Measurements from ENCODE around the gene CYTH2. TPM values are rescaled to one million over a fixed set of nuclear protein-coding genes. Genes with fewer than 3 reads are reported as not detected.

Gene CYTH2
- total and polyA plus RNA-seq, 2 experiments from 2014 or later, result 41.1 to 60.4 TPM

- peak; percentile 56 for DNase-seq (ENCODE audit: low spot score)
- Histone ChIP-seq H3K79me2 (replicated peaks; ENCODE audit: insufficient read depth) (peaks cover 13% of the 10 kb centered on the region), H3K9me2 (ENCODE audit: insufficient read depth) (no peaks in the 10 kb centered on the region), H3K27ac (ENCODE audit: low read depth) (no peak overlapping the region), H3F3A (replicated peaks; ENCODE audit: low read depth) (peaks cover 22% of the 10 kb centered on the region), H3K27me3 (ENCODE audit: insufficient read depth) (peaks cover 30% of the 10 kb centered on the region), H3K4me2 (peak overlapping the region; percentile 66), H3K36me3 (ENCODE audit: insufficient read depth) (peaks cover 6% of the 10 kb centered on the region), H3K4me3 (peak overlapping the region; percentile 42; the same call in 1 of the 2 replicates), H3K4me1 (ENCODE audit: insufficient read depth) (peaks cover 22% of the 10 kb centered on the region), H2AFZ (no peak overlapping the region), H4K20me1 (replicated peaks; ENCODE audit: insufficient read depth) (peaks cover under 1% of the 10 kb centered on the region; the same call in 1 of the 2 replicates)
- Mint-ChIP-seq H3K9me3 (no peaks in the 10 kb centered on the region), H3K4me3 (peak overlapping the region; percentile 48; the same call in 2 of the 3 replicates), H3K4me1 (peaks cover 23% of the 10 kb centered on the region), H3K36me3 (ENCODE audit: low read depth) (peaks cover 21% of the 10 kb centered on the region), H3K27me3 (ENCODE audit: insufficient read depth, low read depth, poor library complexity) (peaks cover 23% of the 10 kb centered on the region), H3K27ac (no peak overlapping the region)
- ATAC-seq, result no peak; the same call in 2 of the 3 replicates
- TF ChIP-seq, protein P1, sequence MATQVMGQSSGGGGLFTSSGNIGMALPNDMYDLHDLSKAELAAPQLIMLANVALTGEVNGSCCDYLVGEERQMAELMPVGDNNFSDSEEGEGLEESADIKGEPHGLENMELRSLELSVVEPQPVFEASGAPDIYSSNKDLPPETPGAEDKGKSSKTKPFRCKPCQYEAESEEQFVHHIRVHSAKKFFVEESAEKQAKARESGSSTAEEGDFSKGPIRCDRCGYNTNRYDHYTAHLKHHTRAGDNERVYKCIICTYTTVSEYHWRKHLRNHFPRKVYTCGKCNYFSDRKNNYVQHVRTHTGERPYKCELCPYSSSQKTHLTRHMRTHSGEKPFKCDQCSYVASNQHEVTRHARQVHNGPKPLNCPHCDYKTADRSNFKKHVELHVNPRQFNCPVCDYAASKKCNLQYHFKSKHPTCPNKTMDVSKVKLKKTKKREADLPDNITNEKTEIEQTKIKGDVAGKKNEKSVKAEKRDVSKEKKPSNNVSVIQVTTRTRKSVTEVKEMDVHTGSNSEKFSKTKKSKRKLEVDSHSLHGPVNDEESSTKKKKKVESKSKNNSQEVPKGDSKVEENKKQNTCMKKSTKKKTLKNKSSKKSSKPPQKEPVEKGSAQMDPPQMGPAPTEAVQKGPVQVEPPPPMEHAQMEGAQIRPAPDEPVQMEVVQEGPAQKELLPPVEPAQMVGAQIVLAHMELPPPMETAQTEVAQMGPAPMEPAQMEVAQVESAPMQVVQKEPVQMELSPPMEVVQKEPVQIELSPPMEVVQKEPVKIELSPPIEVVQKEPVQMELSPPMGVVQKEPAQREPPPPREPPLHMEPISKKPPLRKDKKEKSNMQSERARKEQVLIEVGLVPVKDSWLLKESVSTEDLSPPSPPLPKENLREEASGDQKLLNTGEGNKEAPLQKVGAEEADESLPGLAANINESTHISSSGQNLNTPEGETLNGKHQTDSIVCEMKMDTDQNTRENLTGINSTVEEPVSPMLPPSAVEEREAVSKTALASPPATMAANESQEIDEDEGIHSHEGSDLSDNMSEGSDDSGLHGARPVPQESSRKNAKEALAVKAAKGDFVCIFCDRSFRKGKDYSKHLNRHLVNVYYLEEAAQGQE (IDR thresholded peaks at IDR 0.05; ENCODE audit: unreplicated experiment), result no peak
- TF ChIP-seq POLR2AphosphoS5 (IDR thresholded peaks at IDR 0.05; ENCODE audit: low read depth) (0 out of 2 replicates have a peak, but pooled peaks have one; percentile 32), CTCF (conservative IDR thresholded peaks at IDR 0.05; ENCODE audit: low read depth in 2 of 2) (no peak), ZNF331 (CRISPR knock-in tag; IDR thresholded peaks at IDR 0.05; ENCODE audit: low read depth) (no peak), JUNB (IDR thresholded peaks at IDR 0.05; ENCODE audit: unreplicated experiment) (no peak), CREB1 (CRISPR knock-in tag; IDR thresholded peaks at IDR 0.05; ENCODE audit: low read depth) (no peak), EZH2phosphoT487 (IDR thresholded peaks at IDR 0.05; ENCODE audit: unreplicated experiment) (no peak)
- TF ChIP-seq, protein P2, sequence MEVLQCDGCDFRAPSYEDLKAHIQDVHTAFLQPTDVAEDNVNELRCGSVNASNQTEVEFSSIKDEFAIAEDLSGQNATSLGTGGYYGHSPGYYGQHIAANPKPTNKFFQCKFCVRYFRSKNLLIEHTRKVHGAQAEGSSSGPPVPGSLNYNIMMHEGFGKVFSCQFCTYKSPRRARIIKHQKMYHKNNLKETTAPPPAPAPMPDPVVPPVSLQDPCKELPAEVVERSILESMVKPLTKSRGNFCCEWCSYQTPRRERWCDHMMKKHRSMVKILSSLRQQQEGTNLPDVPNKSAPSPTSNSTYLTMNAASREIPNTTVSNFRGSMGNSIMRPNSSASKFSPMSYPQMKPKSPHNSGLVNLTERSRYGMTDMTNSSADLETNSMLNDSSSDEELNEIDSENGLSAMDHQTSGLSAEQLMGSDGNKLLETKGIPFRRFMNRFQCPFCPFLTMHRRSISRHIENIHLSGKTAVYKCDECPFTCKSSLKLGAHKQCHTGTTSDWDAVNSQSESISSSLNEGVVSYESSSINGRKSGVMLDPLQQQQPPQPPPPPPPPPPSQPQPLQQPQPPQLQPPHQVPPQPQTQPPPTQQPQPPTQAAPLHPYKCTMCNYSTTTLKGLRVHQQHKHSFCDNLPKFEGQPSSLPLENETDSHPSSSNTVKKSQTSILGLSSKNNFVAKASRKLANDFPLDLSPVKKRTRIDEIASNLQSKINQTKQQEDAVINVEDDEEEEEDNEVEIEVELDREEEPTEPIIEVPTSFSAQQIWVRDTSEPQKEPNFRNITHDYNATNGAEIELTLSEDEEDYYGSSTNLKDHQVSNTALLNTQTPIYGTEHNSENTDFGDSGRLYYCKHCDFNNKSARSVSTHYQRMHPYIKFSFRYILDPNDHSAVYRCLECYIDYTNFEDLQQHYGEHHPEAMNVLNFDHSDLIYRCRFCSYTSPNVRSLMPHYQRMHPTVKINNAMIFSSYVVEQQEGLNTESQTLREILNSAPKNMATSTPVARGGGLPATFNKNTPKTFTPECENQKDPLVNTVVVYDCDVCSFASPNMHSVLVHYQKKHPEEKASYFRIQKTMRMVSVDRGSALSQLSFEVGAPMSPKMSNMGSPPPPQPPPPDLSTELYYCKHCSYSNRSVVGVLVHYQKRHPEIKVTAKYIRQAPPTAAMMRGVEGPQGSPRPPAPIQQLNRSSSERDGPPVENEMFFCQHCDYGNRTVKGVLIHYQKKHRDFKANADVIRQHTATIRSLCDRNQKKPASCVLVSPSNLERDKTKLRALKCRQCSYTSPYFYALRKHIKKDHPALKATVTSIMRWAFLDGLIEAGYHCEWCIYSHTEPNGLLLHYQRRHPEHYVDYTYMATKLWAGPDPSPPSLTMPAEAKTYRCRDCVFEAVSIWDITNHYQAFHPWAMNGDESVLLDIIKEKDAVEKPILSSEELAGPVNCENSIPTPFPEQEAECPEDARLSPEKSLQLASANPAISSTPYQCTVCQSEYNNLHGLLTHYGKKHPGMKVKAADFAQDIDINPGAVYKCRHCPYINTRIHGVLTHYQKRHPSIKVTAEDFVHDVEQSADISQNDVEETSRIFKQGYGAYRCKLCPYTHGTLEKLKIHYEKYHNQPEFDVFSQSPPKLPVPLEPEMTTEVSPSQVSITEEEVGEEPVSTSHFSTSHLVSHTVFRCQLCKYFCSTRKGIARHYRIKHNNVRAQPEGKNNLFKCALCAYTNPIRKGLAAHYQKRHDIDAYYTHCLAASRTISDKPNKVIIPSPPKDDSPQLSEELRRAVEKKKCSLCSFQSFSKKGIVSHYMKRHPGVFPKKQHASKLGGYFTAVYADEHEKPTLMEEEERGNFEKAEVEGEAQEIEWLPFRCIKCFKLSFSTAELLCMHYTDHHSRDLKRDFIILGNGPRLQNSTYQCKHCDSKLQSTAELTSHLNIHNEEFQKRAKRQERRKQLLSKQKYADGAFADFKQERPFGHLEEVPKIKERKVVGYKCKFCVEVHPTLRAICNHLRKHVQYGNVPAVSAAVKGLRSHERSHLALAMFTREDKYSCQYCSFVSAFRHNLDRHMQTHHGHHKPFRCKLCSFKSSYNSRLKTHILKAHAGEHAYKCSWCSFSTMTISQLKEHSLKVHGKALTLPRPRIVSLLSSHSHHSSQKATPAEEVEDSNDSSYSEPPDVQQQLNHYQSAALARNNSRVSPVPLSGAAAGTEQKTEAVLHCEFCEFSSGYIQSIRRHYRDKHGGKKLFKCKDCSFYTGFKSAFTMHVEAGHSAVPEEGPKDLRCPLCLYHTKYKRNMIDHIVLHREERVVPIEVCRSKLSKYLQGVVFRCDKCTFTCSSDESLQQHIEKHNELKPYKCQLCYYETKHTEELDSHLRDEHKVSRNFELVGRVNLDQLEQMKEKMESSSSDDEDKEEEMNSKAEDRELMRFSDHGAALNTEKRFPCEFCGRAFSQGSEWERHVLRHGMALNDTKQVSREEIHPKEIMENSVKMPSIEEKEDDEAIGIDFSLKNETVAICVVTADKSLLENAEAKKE (CRISPR knock-in tag; IDR thresholded peaks at IDR 0.05), result no peak
These were observed 26.8 kb upstream of the CYTH2 start for GRCh38 chr19:48442116-48443035.

Data from GM23338 (cell line).